IMR-90 (cell line): ENCODE results near the gene CEACAM1. TPM values are rescaled to one million over a fixed set of nuclear protein-coding genes. Genes with fewer than 3 reads are reported as not detected.
"Not testable (repeated sequence)": the region's sequence is repeated elsewhere in the genome, so short reads cannot be mapped to it uniquely, and the experiment has no call there.

ENCODE experiments used
- ATAC-seq: fragments of 200-7000 bp; cut with Tn5 transposase; 2 replicates; pipeline ENCODE4 v1.9.1; 2020; ENCODE audit warnings: low read depth, mild to moderate bottlenecking, moderate library complexity
- BruUV-seq: library from RNA; stranded (reverse); fragments of 400-500 nt; replicated peaks from 2 replicates; lab custom pipeline; 2021; lab: Mats Ljungman, UMichigan
- CTCF ChIA-PET: fragments of 300-600 bp; formaldehyde crosslinking; extraction: SDS; loops from one replicate; lab custom pipeline; 2021; ENCODE audit warnings: antibody characterized with exemption; lab: Yijun Ruan, JAX
- POLR2A ChIA-PET: fragments of 300-600 bp; sonication (Branson Sonifier 250); formaldehyde crosslinking; loops from one replicate; lab custom pipeline; 2022; ENCODE audit warnings: antibody characterized with exemption; ENCODE audit not compliant: unreplicated experiment; lab: Charles Lee
- DNase-seq: peaks from one replicate; pipeline ENCODE4 v3.0.0; 2013
- H2AFZ ChIP-seq: replicated peaks from 2 replicates; pipeline ENCODE3; 2013; ENCODE audit warnings: low read length, mild to moderate bottlenecking; ENCODE audit not compliant: poor library complexity
- H2AK5ac ChIP-seq: 2 replicates; pipeline ENCODE4 v1.6.1; 2013; ENCODE audit warnings: low read depth, low read length, inconsistent platforms
- H2AK9ac ChIP-seq: replicated peaks from 2 replicates; pipeline ENCODE3; 2013; ENCODE audit warnings: mild to moderate bottlenecking, low read depth, low read length, moderate library complexity; ENCODE audit not compliant: poor library complexity
- H2BK120ac ChIP-seq: 2 replicates; pipeline ENCODE4 v1.6.1; 2013; ENCODE audit warnings: low read depth, low read length, inconsistent platforms
- H2BK15ac ChIP-seq: 3 replicates; pipeline ENCODE4 v1.6.1; 2013; ENCODE audit warnings: low read depth, low read length, inconsistent platforms
- H2BK20ac ChIP-seq: 2 replicates; pipeline ENCODE4 v1.6.1; 2013; ENCODE audit warnings: low read depth, mild to moderate bottlenecking, inconsistent platforms, low read length, moderate library complexity
- H2BK5ac ChIP-seq: 2 replicates; pipeline ENCODE4 v1.6.1; 2013; ENCODE audit warnings: mild to moderate bottlenecking, low read depth, low read length, inconsistent platforms; ENCODE audit not compliant: poor library complexity, severe bottlenecking
- H3K14ac ChIP-seq: replicated peaks from 2 replicates; pipeline ENCODE4 v1.6.1; 2013; ENCODE audit warnings: low read depth, low read length, inconsistent platforms
- H3K18ac ChIP-seq: 2 replicates; pipeline ENCODE4 v1.6.1; 2013; ENCODE audit warnings: low read depth, low read length, control low read depth
- H3K23ac ChIP-seq: 2 replicates; pipeline ENCODE4 v1.6.1; 2013; ENCODE audit warnings: low read depth, low read length, inconsistent platforms
- H3K27ac ChIP-seq: 2 replicates; pipeline ENCODE4 v1.5.1; 2013; ENCODE audit warnings: mild to moderate bottlenecking, control low read depth, low read length; ENCODE audit not compliant: insufficient read depth
- H3K27me3 ChIP-seq: 2 replicates; pipeline ENCODE4 v1.6.1; 2013; ENCODE audit warnings: low read length; ENCODE audit not compliant: control insufficient read depth, insufficient read depth
- H3K36me3 ChIP-seq: 2 replicates; pipeline ENCODE4 v1.6.1; 2013; ENCODE audit warnings: low read length, mixed read lengths; ENCODE audit not compliant: control insufficient read depth, insufficient read depth
- H3K4ac ChIP-seq: 2 replicates; pipeline ENCODE4 v1.6.1; 2013; ENCODE audit warnings: low read depth, low read length, inconsistent platforms
- H3K4me1 ChIP-seq: 2 replicates; pipeline ENCODE4 v1.6.1; 2013; ENCODE audit warnings: low read length, mixed read lengths; ENCODE audit not compliant: control insufficient read depth, insufficient read depth
- H3K4me2 ChIP-seq: 2 replicates; pipeline ENCODE4 v1.6.1; 2013; ENCODE audit warnings: low read depth, mild to moderate bottlenecking, control low read depth, low read length, moderate library complexity
- H3K4me3 ChIP-seq: 2 replicates; pipeline ENCODE4 v1.5.1; 2013; ENCODE audit warnings: low read depth, mild to moderate bottlenecking, control low read depth, low read length, moderate library complexity; ENCODE audit not compliant: insufficient read depth
- H3K56ac ChIP-seq: 2 replicates; pipeline ENCODE4 v1.6.1; 2013; ENCODE audit warnings: low read length, inconsistent platforms; ENCODE audit not compliant: insufficient read depth; ENCODE audit errors: extremely low read depth
- H3K79me1 ChIP-seq, 2 experiments: 2 replicates each; pipeline ENCODE4 v1.6.1; 2013; ENCODE audit warnings: low read length in 2 of 2, inconsistent platforms in 1 of 2, low read depth in 1 of 2
- H3K9ac ChIP-seq: 2 replicates; pipeline ENCODE4 v1.6.1; 2013; ENCODE audit warnings: low read depth, low read length, control low read depth
- H3K9me1 ChIP-seq: 2 replicates; pipeline ENCODE4 v1.6.1; 2013; ENCODE audit warnings: low read length, inconsistent platforms; ENCODE audit not compliant: insufficient read depth
- H3K9me3 ChIP-seq: 2 replicates; pipeline ENCODE4 v1.6.1; 2013; ENCODE audit warnings: low read length; ENCODE audit not compliant: control insufficient read depth, insufficient read depth
- H4K20me1 ChIP-seq: 2 replicates; pipeline ENCODE4 v1.6.1; 2013; ENCODE audit warnings: low read length, inconsistent platforms; ENCODE audit not compliant: insufficient read depth
- H4K5ac ChIP-seq: 2 replicates; pipeline ENCODE4 v1.6.1; 2013; ENCODE audit warnings: mild to moderate bottlenecking, low read depth, low read length, control low read depth
- H4K8ac ChIP-seq, 2 experiments: 2 replicates each; pipeline ENCODE4 v1.6.1; 2013; ENCODE audit warnings: low read depth in 2 of 2, low read length in 2 of 2, control low read depth in 1 of 2, inconsistent platforms in 1 of 2
- H4K91ac ChIP-seq: 2 replicates; pipeline ENCODE4 v1.6.1; 2013; ENCODE audit warnings: low read depth, low read length, inconsistent platforms; ENCODE audit not compliant: insufficient read depth
- WGBS, 2 experiments: methylation state at CpG; one replicate each; pipeline versions ENCODE4 v1.1.5 to v1.1.7; 2013; ENCODE audit warnings: missing lambda C conversion rate in 2 of 2; ENCODE audit not compliant: insufficient read length in 1 of 2; ENCODE audit errors: extremely low coverage in 2 of 2; 5-methylcytosine and 5-hydroxymethylcytosine counted together
- dilution Hi-C: fragments of 300-500 bp; cut with HindIII; formaldehyde crosslinking; loops from one replicate; pipeline ENCODE4 v1.14.3; 2018; ENCODE audit warnings: low sequenced_read_pairs; ENCODE audit not compliant: unreplicated experiment
- in situ Hi-C: fragments of 300-500 bp; cut with MboI; formaldehyde crosslinking; loops from 3 replicates; pipeline ENCODE4 v1.14.3; 2019; ENCODE audit warnings: low sequenced_read_pairs, inconsistent platforms, mixed read lengths
- intact Hi-C: fragments of 100-400 bp; cut with micrococcal nuclease; formaldehyde crosslinking; loops from 2 replicates; pipeline ENCODE4 v1.10.0; 2022
- polyA plus RNA-seq, 3 experiments: library from polyadenylated mRNA; depleted of rRNA; stranded (reverse); fragments of >200 nt; gene quantifications; 2 replicates each; pipeline ENCODE4 v1.2.3, GENCODE V29; 2012; ENCODE audit warnings: low replicate concordance in 1 of 3
- total RNA-seq: library from RNA; depleted of rRNA; stranded (reverse); fragments of >200 nt; gene quantifications from 2 replicates; pipeline ENCODE4 v1.2.3, GENCODE V29; 2012

CEACAM1 gene
- total and polyA plus RNA-seq, 2 of the 4 experiments (the other 2 are of a cell fraction) = not detected

DNA sequence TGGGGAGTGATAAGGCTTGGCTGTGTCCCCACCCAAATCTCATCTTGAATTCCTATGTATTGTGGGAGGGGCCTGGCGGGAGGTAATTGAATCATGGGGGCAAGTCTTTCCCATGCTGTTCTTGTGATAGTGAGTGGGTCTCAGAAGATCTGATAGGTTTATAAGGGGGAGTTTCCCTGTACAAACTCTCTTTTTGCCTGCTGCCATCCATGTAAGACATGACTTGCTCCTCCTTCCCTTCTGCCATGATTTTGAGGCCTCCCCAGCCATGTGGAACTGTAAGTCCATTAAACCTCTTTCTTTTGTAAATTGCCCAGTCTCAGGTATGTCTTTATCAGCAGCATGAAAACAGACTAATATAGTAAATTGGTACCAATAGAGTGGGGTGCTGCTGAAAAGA is 20.8 kb upstream of the CEACAM1 start:
- H4K5ac ChIP-seq, H4K8ac ChIP-seq, H3K56ac ChIP-seq, H3K79me1 ChIP-seq, H2AK5ac ChIP-seq, H2BK120ac ChIP-seq, H3K9me1 ChIP-seq, H2BK20ac ChIP-seq, intact Hi-C loops, H2BK5ac ChIP-seq, H4K91ac ChIP-seq, H3K4ac ChIP-seq, H3K36me3 ChIP-seq, H2BK15ac ChIP-seq, dilution Hi-C loops, H3K9ac ChIP-seq, in situ Hi-C loops, H3K4me3 ChIP-seq, H2AK9ac ChIP-seq, POLR2A ChIA-PET, H3K4me1 ChIP-seq, H3K27ac ChIP-seq, H2AFZ ChIP-seq, H4K20me1 ChIP-seq, H3K4me2 ChIP-seq, H3K9me3 ChIP-seq, H3K18ac ChIP-seq, DNase-seq, CTCF ChIA-PET, H3K14ac ChIP-seq, BruUV-seq, H3K23ac ChIP-seq, ATAC-seq: not testable (repeated sequence)
- peaks cover 29% of the 10 kb centered on the region for H3K27me3 ChIP-seq
- WGBS, 2 experiments = no CpG with 5 or more reads among the region's 1 CpG
